Activated CD8-positive, alpha-beta memory T cell treated with anti-CD3 and anti-CD28 coated beads, Interleukin-2, amount 50 U/mL, for 24 hours (primary cell): ENCODE results near the gene CLEC1B.
A peak's percentile ranks its signal among the peaks of the same experiment; 100 is the strongest.
"Not testable (repeated sequence)": the region's sequence is repeated elsewhere in the genome, so short reads cannot be mapped to it uniquely, and the experiment has no call there.

Experiments
- DNase-seq: peaks from one replicate; pipeline ENCODE4 v3.0.0-alpha.2; 2020; ENCODE audit errors: extremely low read depth

CLEC1B gene

DNA sequence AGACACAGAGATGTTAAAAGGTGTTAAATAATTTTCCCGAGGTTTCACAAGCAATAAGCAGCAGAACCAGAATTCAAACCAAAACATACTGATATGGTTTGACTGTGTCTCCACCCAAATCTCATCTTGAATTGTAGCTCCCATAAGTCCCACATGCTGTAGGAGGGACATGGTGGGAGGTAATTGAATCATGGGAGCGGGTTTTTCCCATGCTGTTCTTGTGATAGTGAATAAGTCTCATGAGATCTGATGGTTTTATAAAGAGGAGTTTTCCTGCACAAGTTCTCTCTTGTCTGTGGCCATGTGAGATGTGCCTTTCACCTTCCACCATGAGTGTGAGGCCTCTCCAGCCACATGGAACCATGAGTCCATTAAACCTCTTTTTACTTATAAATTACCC lies 24.2 kb downstream of the CLEC1B start:
- not testable (repeated sequence) for DNase-seq

- no peak for DNase-seq
These were observed 25.0 kb downstream of the CLEC1B start for GRCh38 chr12:9973949-9974348.

DNA sequence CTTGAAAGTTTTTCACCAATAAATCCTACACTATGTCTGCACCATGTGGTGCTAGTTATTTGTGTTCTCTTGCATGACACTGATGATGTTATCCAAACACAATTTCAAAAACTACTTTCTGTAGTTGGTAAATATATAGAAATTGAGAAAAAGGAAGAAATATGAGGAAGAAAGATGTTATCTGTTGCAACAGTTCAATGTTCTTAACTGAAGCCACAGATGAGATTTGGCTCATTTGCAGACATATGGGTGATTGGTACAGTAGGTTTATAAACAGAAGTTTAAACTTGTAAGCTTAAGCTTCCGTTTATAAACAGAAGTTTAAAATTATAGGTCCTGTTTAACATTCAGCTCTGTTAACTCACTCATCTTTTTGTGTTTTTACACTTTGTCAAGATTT lies 27.7 kb downstream of the CLEC1B start, which contains the start of gene CLEC12A:
CLEC12A (plus strand) TSS at position 229 of the 400 bp plus-strand sequence. CDS start 188 bp downstream, outside the sequence.
- DNase-seq, result no peak

GRCh38 chr12:9969673-9970072 lies 29.2 kb downstream of the CLEC1B start:
- no peak for DNase-seq

GRCh38 chr12:9961901-9962300 lies 37.0 kb downstream of the CLEC1B start:
- DNase-seq, result no peak

DNA sequence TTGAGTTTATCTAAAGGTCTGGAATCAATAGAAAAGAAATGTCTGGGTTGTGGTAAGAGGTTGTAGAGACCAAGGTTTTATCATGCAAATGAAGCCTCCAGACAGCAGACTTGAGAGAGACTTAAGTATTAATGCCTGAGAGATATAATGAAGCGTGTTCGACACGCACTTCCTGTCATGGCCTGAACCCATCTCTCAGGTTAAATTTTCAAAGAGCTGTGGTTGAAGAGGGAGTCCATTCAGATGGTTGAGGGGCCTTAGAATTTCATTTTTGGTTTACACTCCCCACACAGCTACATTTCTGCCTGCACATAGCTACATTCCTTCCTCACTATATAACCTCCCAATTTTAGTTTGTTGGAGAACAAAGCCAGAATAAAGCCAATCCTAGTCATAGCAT lies 37.8 kb downstream of the CLEC1B start:
- DNase-seq, result no peak

DNA sequence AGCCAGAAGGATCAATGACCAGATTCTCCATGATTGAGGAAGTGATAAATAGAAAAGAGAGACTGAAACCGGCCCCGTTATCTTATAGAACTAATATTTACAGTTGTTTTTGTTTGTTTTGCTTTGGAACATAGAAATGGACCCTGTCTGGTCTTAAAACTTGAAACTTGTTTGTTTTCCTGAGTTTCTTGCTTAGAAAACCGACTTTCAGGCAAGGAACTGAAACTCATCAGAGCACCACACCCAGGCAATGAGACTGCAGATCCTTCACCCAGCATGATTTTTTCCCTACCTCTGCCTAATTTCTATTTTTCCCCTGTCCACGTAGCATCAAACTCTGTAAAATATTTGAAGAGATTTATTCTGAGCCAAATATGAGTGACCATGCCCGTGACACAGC lies 38.3 kb downstream of the CLEC1B start:
- DNase-seq, result no peak

DNA sequence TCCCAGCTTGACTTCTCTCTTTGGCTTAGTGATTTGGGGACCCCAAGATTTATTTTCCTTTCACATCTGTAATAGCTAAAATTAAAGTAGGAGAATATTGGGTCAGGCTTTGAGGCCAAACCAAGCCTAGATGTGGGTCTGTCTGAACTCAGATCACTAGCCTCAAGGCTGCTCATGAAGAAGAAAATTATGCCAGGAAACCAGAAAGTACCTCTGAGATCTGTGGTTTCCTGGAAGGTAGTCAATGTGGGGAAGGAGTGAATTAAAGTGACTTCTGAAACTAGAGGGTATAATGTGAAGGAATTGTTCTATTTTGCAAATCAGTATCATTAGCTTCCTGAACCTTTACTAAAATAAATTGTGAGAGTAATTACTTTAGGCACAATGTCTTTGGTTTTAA lies 41.1 kb downstream of the CLEC1B start:
- no peak for DNase-seq

- not testable (repeated sequence) for DNase-seq
These were observed 45.8 kb downstream of the CLEC1B start for GRCh38 chr12:9952954-9953729.

GRCh38 chr12:9951026-9951675 lies 47.8 kb downstream of the CLEC1B start:
- DNase-seq, result peak; percentile 9

DNA sequence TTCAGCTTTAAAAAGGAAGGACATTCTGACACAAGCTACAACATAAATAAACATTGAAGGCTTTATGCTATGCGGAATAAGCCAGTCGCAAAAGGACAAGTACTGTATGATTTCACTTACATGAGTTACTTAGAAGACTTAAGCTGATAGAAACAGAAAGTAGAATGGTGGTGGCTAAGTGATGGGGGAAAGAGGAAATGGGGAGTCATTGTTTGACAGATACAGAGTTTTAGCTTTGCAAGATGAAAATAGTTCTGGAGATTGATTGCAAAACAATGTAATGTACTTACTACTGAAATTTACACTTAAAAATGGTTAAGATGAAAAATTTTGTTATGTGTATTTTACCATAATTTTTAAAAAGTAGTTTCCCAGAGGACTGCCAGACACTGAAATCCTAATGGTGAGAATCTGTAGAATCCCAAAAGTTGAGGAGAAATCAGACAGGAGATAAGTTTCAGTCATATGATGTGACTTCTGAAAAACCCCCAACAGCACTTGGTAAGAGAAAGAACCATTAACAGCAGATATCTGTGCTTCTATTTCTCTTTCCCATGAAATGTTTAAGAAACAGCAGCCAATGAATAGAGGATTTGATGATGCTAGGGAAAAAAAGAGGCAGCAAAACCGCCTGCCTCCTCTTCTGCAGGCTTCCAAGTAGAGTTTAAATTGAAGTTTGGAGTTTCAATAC lies 50.2 kb downstream of the CLEC1B start:
- no peak for DNase-seq

GRCh38 chr12:9947674-9948073 lies 51.2 kb downstream of the CLEC1B start:
- DNase-seq, result no peak

DNA sequence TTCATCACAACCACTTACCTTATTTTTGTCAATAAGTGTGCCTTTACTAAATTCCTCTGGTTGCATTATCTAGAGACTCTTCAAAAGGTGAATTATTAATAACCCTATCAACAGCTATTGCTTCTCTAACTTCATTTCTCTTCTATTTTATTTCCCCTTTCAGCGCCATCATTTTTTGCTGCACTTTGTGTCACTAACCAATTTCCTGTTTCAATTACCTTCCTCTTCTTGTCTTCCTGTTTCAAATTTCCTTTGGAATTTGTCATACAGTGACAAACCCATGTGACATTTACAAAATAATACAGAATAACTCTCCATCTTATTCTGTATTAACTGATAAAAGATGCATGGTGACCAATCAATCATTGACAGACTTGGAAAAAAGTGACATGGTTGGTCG lies 54.5 kb downstream of the CLEC1B start:
- DNase-seq, result no peak

GRCh38 chr12:9943240-9943639 lies 55.7 kb downstream of the CLEC1B start:
- DNase-seq, result no peak
